Pulmonary artery endothelial cell (primary cell): Measurements from ENCODE around the gene CBLN1. TPM values are rescaled to one million over a fixed set of nuclear protein-coding genes. Genes with fewer than 3 reads are reported as not detected.
"Not testable (repeated sequence)": the region's sequence is repeated elsewhere in the genome, so short reads cannot be mapped to it uniquely, and the experiment has no call there.

ENCODE experiments used
- DNase-seq: peaks from one replicate; pipeline ENCODE4 v3.0.0-alpha.2; 2011; ENCODE audit warnings: low read depth, low spot score
- total RNA-seq: library from RNA; depleted of rRNA; stranded (reverse); fragments of >200 nt; gene quantifications from 2 replicates; pipeline ENCODE4 v1.2.3, GENCODE V29; 2014

The CBLN1 gene
- total RNA-seq, 1 donor from 2014 or later, result not detected

DNA sequence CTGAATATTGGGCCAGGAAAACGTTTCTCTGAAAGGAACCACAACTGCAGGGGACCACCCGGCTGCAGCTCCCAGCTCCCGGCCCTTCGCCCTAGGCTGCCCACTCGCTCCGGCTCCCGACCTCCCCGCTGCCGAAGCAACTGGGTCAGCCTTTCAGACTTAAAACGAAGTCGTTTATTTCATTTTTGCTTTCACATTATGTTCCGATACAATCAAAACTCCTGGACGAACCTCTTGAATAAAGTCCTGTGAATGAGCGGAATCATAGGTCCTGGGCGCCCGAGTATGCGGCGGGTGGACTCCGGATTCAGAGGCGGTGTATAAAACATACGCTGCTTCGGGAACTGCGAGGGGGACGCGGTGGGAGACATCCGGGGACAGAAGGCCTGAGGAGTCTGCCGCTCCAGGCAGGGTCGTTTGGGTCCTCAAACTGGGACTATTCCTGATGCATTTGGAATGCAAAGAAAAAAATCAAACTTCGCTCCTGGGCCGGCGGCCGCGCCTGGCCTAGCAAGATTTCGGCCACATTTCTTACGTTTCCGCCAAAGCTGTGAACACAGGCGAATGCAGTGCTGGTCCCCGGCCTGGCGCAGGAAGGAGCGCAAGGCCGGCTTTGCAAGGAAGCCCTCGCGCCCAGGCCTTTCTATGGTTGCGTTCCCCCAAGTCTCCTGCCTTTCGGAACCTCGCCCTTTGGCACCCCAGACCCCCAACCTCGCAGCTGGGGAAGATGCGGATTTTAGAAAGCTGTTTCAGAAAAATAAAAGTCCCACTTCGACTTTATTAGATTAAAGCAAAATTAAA is 3.7 kb downstream of the CBLN1 start:
- DNase-seq, result no peak

DNA sequence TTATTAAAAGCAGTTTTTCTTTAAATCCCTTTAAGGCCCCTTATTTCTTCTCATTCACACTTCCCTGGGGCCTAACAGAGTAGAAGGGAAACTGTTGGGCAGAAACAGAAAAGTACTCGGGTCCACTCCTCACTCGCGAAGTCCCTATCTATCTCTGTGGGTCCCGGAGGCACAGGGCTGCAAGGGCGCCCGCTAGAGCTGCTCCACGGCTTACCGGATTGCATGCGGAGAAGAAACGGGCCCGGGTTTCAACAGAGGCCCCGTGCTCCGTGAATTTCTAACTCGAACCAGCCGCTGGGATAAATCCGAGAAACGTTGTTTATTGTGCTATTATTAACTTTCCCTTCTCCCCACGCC is 4.3 kb downstream of the CBLN1 start:
- no peak for DNase-seq

DNA sequence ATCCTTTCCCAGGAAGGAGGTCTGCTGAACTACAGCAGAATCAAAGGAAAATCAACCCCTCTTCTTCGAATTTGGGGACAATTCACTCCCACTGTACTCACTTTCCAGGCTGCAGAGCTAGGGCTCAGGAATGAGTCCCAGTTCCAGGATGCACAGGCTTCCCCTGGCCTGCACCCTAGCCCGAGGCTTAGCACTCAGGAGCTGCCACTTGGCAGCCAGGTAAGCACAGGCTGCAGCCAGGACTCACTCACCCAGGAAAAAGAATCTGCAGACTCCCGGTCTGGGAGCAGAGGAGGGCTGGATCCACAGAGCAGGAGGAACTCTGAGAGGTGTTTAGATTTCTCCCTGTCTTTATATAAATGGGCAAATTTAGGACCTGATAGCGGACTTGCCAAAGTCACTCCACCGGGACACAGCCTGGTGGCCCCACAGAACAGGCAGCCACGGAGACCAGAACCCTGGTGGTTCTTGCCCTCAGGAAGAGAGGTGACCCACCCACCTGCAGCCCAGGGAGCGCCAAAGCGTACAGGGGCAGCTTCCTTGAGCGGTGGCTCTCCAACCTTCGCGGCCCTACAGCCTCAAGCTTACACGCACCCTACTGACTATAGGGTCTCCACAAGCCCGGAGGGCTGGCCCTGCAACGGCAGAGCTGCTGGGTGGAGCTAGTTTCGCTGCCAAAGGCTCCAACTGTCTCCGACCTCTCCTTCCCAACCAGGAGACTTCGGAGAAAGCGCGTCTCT is 4.8 kb downstream of the CBLN1 start:
- no peak for DNase-seq

DNA sequence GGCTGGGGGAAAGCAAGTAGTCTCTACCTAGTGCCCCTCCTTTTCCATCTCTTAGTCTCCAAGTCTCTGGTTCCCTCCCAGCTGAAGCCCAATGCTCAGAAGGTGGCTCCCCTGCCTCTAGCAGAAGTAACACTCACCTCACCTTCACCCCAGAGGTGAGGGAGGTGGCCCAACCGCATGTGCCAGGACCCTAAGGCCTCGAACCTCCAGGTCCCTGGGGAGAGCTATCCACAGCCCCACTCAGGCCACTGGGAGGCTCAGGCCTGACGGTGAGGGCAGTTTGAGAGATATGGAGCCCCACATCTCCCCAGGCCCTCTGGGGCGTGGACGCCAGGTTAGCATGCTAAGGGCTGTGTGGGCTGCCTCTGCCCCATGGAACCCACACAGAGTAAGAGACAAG is 5.8 kb downstream of the CBLN1 start:
- no peak for DNase-seq

DNA sequence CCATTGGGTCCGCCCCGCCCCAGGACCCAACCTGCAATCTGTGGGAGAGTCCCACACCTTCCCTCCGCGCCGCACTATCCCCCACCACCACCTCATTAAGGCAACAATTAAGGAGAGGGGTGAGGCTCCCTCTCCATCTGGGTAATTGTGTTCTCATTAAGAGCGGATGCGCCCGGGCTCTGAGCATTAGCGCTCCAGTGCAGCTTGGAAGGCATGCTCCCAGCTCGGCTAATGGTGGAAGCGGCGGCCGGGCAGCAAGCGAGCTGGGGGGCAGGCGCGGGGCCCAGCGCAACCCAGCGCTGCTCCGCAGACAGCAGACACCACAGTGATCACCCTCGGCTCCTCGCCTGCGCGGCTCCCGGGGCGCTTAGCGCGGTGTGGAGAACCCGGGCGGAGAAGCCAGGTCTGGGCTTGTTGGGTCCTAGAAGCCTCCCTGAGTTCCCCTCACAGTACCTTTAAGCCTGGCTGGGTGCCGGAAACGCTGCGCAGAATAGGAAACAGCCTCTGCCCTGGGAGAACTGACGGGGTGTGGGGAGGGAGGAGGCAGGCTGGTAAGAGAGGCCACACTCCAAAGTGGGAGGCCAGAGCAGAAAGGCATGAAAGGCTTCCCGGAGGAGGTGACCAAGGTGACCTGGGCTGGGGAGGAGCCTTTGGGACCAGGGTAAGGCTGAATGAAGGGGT is 6.4 kb downstream of the CBLN1 start:
- no peak for DNase-seq

DNA sequence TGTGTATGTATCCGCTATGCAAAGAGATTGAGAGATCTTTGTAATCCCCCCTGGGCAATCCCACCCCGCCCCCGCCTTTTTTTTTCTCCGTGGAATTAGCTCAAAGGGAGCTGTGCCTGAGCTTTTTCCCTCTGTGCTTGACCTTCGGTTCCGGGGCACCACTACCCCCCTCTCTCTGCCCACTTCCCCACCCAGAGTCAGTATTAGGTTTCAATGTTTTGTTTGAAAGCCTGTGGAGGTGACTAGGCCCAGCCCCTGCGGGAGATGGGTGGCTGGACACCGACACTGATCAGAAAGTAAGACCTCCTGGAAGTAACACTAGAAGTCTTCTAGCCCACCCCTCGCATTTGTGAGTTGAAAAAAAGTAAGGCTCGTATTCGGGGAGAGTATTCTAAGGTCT is 7.0 kb downstream of the CBLN1 start:
- no peak for DNase-seq

DNA sequence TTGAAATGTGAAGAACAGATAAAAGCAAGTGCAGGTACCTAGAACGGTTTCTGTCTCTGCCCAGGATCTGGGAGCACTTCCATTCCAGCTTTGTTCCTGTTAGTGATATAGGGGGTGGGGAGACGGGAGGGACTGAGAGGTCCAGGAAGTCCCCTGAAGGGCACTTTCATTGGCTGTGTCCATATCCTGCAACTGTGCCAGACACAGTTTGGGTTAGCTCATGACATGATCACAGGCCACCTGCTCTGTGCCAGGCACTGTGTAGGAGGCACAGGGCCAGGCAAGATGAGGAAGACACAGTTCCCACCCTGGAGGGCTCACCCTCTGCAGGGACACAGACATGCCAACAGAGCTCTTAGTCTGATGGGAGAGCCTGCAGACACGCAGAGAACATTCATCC is 7.9 kb downstream of the CBLN1 start:
- DNase-seq, result no peak

DNA sequence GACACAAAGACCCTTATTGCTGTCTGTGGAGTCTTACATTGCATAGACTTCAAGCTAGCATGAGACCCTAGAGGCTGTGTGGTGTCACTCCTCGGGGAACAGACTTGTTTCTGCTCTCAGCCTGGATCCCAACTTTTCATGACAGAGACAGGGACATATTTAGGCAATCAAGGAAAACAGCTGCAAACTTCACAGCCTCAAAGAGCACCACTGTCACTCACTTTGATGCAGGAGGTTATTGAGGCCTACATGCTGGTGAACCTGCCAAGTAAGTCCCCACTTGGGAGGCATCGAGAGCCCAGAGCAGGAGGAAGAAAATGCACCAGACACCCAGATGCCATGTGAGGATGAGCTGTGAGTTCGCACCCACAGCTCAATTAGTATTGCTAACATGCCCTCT is 10.3 kb downstream of the CBLN1 start:
- DNase-seq, result no peak

DNA sequence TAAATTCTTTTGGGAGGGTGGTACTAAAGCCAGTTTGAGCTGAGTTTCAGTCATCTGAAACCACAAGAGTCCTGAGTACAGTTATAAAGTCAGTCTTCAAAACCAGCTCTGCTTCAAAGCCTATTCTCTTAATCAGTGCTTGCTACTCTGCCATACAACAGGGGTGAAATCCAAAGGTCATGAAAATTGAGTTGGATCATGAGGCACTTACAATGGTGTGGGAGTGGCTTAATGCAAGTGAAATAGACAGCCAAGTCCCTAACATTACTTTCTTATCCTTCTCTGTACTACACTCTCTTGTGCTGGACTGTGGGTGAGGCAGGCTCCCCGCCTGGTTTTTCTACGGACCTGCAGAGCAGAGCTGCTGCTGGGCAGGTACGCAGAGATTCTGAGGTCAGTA is 12.4 kb downstream of the CBLN1 start:
- DNase-seq, result no peak

DNA sequence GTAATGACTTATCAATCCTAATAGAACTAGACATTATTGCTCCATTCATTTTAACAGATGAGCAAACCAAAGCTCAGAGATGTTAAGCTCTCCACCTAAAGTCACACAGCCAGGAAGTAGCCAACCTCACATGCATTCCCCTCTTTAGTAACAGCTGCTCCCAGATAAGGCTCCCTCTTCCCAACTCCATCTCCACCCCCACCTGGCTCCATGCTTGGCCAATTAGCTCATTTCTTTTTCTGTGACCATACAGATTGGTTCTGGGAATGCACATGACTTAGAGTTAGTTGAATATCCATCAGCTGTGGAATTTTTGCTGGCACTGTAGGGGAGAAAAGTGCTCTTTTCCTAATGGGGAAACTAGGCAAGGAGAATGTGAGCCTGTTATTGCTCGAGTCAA is 13.0 kb downstream of the CBLN1 start:
- no peak for DNase-seq

DNA sequence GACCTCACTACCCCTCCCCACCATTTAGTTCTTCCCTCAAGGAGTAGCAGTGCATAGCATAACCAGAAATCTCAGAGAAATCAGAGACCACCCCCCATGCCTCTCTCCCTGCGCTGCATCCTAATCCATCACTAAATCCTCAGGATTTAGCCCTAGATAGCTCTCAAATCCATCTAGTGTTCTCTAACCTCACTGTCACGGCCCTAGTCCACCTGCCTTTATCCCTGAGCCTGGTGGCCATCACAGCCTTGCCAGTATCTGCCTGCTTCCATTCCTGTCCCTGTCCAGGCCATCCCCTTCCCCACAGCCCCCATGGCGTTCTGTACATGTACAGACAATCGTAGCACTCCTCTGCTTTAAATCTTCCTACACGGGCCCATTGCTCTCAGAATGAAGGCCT is 19.1 kb downstream of the CBLN1 start:
- DNase-seq, result no peak

DNA sequence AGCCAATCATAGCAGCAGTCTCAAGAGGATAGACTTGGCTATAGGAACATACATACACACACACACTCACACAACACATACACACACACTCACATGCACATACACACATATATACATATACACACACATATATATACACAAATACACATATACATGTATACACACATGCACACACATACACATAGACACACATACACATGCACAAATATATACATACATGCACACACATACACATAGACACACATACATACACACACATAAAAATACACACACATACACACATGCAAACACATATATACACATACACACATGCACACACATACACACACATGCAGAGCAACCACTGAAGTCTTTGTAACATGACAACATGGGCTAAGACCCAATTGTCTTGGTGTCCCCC is 19.7 kb downstream of the CBLN1 start:
- DNase-seq, result no peak

DNA sequence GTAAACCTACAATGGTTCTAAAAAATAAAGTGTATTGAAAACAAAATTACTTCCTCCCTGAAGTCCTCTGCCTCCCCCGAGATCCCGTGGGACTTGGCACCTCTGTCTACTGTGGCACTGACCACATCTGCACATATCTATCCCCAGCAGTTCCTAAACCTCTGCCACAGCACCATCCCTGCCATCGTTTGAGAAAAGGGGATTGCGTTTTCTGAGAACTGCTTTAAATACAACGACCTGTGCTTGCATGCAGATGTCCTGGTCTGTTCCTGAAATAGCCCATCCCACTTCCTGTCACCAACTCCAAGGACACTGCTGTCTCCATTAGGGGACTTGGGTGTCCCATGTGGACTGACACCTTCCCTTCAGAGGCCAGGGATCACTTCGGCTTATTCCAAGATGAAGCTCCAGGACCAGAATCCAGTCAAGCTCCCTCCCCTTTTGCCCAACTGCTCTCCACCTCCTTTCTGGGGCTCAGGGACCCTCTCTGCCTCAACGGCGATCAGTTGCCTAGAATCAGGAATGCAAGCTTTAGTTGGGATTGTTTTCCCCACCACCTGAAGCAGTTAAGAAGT is 20.6 kb downstream of the CBLN1 start:
- no peak for DNase-seq

DNA sequence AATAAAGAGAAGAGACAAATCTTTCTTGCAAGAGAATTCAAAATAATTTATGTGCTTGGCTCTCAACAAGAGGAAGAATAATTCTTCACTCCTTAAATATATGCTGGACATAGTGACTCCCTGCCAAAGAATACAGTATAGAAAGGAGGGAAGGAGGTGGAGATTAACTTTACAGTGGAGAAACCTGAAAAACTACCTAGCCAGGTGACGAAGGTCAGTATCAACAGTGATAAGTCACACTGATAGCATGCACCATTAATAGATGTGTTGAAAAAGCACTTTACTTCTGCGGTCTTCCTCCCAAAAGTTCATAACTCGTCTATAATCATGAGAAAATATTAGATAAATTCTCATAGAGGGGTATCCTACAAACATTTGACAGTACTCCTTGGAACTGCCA is 21.4 kb downstream of the CBLN1 start:
- no peak for DNase-seq

DNA sequence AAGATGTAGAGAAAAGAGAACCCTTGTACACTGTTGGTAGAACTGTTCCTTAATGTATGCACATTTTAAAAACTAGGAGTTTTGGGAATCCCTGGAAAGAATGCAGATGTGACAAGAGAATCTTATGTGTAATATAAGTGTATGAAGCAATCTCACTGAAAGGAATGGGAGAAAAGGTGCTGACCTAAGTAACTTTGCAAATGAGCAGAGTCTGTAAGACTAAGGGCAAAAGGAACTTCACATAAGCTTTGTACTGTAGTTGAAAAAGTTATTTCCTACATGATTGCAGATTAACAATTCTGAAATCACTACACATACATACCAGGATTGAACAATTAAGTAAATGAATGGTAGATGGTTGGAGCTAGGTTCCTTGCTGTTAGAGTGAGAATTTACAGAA is 22.3 kb downstream of the CBLN1 start:
- DNase-seq, result no peak

DNA sequence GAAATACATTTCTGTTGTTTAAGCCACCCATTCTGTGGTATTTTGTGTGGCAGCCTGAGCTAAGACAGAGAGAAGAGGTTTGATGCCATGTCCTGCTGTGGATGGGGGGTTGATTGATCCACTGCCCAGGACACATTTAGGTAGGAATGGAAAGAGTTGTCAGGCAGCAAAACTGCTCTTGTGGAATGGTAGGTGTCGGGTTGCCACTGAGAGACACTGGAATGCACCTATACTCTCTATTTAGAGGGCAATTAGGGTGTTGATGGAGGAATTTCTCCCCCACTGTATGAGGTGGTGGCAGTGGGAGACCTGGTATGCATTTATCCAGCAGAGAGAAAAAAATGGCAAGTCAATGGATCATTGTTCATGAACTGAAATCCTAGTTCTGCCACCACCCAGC is 30.9 kb downstream of the CBLN1 start:
- no peak for DNase-seq

DNA sequence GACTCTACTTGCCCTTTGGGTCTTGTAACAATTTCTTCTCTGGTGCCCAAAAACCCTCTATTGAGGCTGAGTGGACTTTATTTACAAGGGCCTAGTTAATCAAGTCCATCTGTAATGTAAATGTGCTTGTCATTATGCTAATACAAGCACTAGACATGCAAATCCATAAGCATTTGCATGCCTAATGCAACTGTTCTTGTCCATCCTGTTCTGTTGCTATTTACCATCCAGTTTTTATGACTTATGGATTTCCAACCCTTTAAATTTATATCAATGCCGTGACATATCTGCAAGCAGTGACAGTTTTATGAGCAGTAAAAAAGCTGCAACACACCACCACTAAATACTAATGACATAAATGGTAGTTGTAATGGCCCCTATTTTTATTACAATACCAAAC is 33.4 kb downstream of the CBLN1 start:
- DNase-seq, result no peak

DNA sequence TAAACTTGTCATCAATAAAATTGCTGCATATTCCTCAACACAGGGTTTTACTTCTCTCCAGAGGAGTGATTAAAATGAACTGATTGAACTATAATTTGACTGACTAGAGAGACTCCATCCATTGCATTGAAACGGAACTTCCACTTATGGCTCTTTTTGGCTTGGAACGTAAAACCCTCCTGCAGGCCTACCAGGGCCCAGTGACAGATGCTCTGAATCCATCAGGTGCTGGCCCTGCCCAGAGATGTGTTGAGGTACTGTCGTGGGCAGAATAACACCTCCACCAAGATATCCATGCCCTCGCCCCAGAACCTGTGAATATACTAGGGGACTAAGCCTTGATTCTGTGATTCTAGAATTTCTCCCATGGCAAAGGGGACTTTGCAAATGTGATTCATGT is 45.4 kb downstream of the CBLN1 start:
- DNase-seq, result no peak

DNA sequence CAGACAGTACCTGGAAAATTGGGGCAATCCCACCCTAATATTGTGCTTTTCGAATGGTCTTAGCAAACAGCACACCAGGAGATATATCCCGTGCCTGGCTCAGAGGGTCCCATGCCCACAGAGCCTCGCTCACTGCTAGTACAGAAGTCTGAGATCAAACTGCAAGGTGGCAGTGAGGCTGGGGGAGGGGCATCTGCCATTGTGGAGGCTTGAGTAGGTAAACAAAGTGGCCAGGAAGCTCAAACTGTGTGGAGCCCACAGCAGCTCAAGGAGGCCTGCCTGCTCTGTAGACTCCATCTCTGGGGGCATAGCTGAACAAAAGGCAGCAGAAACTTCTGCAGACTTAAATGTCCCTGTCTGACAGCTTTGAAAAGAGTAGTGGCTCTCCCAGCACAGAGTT is 53.3 kb downstream of the CBLN1 start:
- DNase-seq, result not testable (repeated sequence)
